ENCODE results near the gene DAGLB.

Gene DAGLB

GRCh38 chr7:6447581-6448199, at the start of gene DAGLB:
DAGLB (minus strand) TSS chr7:6447954; CDS start chr7:6447842, 112 bp downstream.
- DNase-seq (ENCODE audit: extremely low spot score) = peak; percentile 98
- CTCF ChIA-PET = interaction anchor here (0.6 kb wide), 2 partner anchors 21 to 388 kb away, joined by 3 to 4 read pairs; no protein-coding TSS in a partner anchor
- POLR2A ChIA-PET = interaction anchor here (1.0 to 1.5 kb wide), 6 partner anchors 9 to 65 kb away, joined by 3 to 10 read pairs (median 4); no protein-coding TSS in a partner anchor
- TF ChIP-seq ARNT (IDR thresholded peaks at IDR 0.05) (no peak), FOXM1 (IDR thresholded peaks at IDR 0.05; ENCODE audit: borderline replicate concordance) (no peak), BHLHE40 (IDR thresholded peaks at IDR 0.05; ENCODE audit: borderline replicate concordance) (no peak), TARDBP (IDR thresholded peaks at IDR 0.05) (no peak), L3MBTL2 (conservative IDR thresholded peaks at IDR 0.05) (peak; percentile 7; the same call in 1 of the 2 replicates), LEF1 (IDR thresholded peaks at IDR 0.05; ENCODE audit: borderline replicate concordance) (no peak), SUZ12 (IDR thresholded peaks at IDR 0.05) (no peak), SP1 (IDR thresholded peaks at IDR 0.05) (no peak)

GRCh38 chr7:6497637-6497905, 49.8 kb upstream of the DAGLB start:
- DNase-seq (ENCODE audit: extremely low spot score) = no peak
- TF ChIP-seq ARNT (IDR thresholded peaks at IDR 0.05) = no peak
- no peak for TF ChIP-seq FOXK2 (IDR thresholded peaks at IDR 0.05)
- no peak for TF ChIP-seq ELF4 (IDR thresholded peaks at IDR 0.05)
- no peak for TF ChIP-seq FOXM1 (IDR thresholded peaks at IDR 0.05; ENCODE audit: borderline replicate concordance)
- TF ChIP-seq CTBP1 (IDR thresholded peaks at IDR 0.05; ENCODE audit: borderline replicate concordance) = no peak
- TF ChIP-seq TARDBP (IDR thresholded peaks at IDR 0.05) = no peak
- TF ChIP-seq SP1 (IDR thresholded peaks at IDR 0.05) = no peak
- POLR2A ChIA-PET = no interaction called here
- CTCF ChIA-PET = no interaction called here

GRCh38 chr7:6496842-6497636, 49.3 kb upstream of the DAGLB start:
- CTCF ChIA-PET = no interaction called here
- POLR2A ChIA-PET = no interaction called here
- no peak for TF ChIP-seq L3MBTL2 (conservative IDR thresholded peaks at IDR 0.05)
- no peak for TF ChIP-seq SP1 (IDR thresholded peaks at IDR 0.05)
- no peak for DNase-seq (ENCODE audit: extremely low spot score)

GRCh38 chr7:6495597-6496262, 48.0 kb upstream of the DAGLB start:
- TF ChIP-seq CTBP1 (IDR thresholded peaks at IDR 0.05; ENCODE audit: borderline replicate concordance) (no peak), PKNOX1 (IDR thresholded peaks at IDR 0.05) (no peak), BHLHE40 (IDR thresholded peaks at IDR 0.05; ENCODE audit: borderline replicate concordance) (no peak), FOXM1 (IDR thresholded peaks at IDR 0.05; ENCODE audit: borderline replicate concordance) (no peak), FOXK2 (IDR thresholded peaks at IDR 0.05) (no peak), L3MBTL2 (conservative IDR thresholded peaks at IDR 0.05) (no peak), ELF4 (IDR thresholded peaks at IDR 0.05) (no peak), HDGF (IDR thresholded peaks at IDR 0.05; ENCODE audit: borderline replicate concordance) (no peak), ARNT (IDR thresholded peaks at IDR 0.05) (no peak), LEF1 (IDR thresholded peaks at IDR 0.05; ENCODE audit: borderline replicate concordance) (no peak), ZNF384 (IDR thresholded peaks at IDR 0.05) (no peak), FOXA1 (IDR thresholded peaks at IDR 0.05) (no peak), SUZ12 (IDR thresholded peaks at IDR 0.05) (no peak), NFRKB (IDR thresholded peaks at IDR 0.05) (no peak)
- ChIA-PET POLR2A (no interaction called here), CTCF (no interaction called here)
- DNase-seq (ENCODE audit: extremely low spot score) = no peak

- ChIA-PET POLR2A (no interaction called here), CTCF (no interaction called here)
- no peak for DNase-seq (ENCODE audit: extremely low spot score)
- TF ChIP-seq ELF4 (IDR thresholded peaks at IDR 0.05) (no peak), FOXK2 (IDR thresholded peaks at IDR 0.05) (no peak), PKNOX1 (IDR thresholded peaks at IDR 0.05) (no peak), ZNF384 (IDR thresholded peaks at IDR 0.05) (no peak)
Measured at GRCh38 chr7:6494365-6494764, 46.6 kb upstream of the DAGLB start.

GRCh38 chr7:6491194-6491593, 43.4 kb upstream of the DAGLB start:
- CTCF ChIA-PET = no interaction called here
- no peak for DNase-seq (ENCODE audit: extremely low spot score)
- POLR2A ChIA-PET = no interaction called here
- no peak for TF ChIP-seq FOXM1 (IDR thresholded peaks at IDR 0.05; ENCODE audit: borderline replicate concordance)
- TF ChIP-seq BHLHE40 (IDR thresholded peaks at IDR 0.05; ENCODE audit: borderline replicate concordance) = no peak
- TF ChIP-seq L3MBTL2 (conservative IDR thresholded peaks at IDR 0.05) = no peak
- TF ChIP-seq FOXA1 (IDR thresholded peaks at IDR 0.05) = no peak
- TF ChIP-seq ARNT (IDR thresholded peaks at IDR 0.05) = no peak

GRCh38 chr7:6489612-6490011, 41.9 kb upstream of the DAGLB start:
- no peak for DNase-seq (ENCODE audit: extremely low spot score)
- POLR2A ChIA-PET = no interaction called here
- CTCF ChIA-PET = no interaction called here
- TF ChIP-seq FOXK2 (IDR thresholded peaks at IDR 0.05) = no peak
- no peak for TF ChIP-seq FOXA1 (IDR thresholded peaks at IDR 0.05)
- TF ChIP-seq BHLHE40 (IDR thresholded peaks at IDR 0.05; ENCODE audit: borderline replicate concordance) = no peak
- TF ChIP-seq NFRKB (IDR thresholded peaks at IDR 0.05) = no peak
- no peak for TF ChIP-seq CTBP1 (IDR thresholded peaks at IDR 0.05; ENCODE audit: borderline replicate concordance)
- TF ChIP-seq PKNOX1 (IDR thresholded peaks at IDR 0.05) = no peak
- TF ChIP-seq SUZ12 (IDR thresholded peaks at IDR 0.05) = no peak

Data from HEK293T (cell line).